ENCODE results near the gene U2AF1L4.

- no peak for TF ChIP-seq EZH2 (IDR thresholded peaks at IDR 0.05; ENCODE audit: borderline replicate concordance, insufficient read depth, low read depth, low read length, poor library complexity, severe bottlenecking)
- TF ChIP-seq CTCF (IDR thresholded peaks at IDR 0.05): no peak
Measured at GRCh38 chr19:35755550-35756376, 10.5 kb upstream of the U2AF1L4 start.
